EH (cell line): Measurements from ENCODE around the gene C1QA.

ENCODE experiments used
- DNase-seq: peaks from one replicate; pipeline ENCODE4 v3.0.0-alpha.2; 2015; ENCODE audit warnings: low read depth

C1QA gene, protein sequence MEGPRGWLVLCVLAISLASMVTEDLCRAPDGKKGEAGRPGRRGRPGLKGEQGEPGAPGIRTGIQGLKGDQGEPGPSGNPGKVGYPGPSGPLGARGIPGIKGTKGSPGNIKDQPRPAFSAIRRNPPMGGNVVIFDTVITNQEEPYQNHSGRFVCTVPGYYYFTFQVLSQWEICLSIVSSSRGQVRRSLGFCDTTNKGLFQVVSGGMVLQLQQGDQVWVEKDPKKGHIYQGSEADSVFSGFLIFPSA

DNA sequence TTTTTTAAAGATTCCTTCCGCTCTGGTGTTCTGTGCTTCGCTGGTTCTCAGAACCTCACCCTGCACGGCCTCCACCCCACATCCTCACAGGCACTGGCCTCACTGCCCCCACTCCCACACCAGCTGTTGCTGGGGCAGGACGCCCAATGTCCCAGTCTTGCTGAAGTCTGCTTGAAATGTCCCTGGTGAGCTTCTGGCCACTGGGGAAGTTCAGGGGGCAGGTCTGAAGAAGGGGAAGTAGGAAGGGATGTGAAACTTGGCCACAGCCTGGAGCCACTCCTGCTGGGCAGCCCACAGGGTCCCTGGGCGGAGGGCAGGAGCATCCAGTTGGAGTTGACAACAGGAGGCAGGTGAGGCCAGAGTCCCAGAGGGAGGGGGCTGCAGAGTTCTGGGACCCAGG is at the start of gene C1QA:
C1QA (plus strand) TSS at position 276 of the 400 bp plus-strand sequence. CDS start 989 bp downstream, outside the sequence.
- DNase-seq: no peak

DNA sequence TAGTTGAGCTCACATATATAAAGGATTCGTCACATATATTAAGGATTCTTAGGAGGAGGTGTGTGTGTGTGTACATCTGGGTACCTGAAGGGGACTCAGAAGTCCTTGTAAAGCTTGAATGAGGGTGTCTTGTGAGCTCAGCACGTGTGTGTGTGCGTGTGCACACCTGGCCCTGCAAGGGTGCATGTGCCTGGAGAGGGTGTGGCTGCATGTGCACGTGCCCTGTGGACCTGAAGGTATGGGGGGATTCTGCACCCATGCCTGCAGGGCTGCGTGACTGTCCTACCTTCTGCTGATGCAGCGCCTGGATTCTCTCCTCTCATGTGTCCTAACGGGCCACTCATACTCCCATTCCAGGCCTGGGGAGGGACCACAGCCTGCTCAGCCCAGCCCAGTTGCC is 49.2 kb upstream of the C1QA start:
- no peak for DNase-seq

DNA sequence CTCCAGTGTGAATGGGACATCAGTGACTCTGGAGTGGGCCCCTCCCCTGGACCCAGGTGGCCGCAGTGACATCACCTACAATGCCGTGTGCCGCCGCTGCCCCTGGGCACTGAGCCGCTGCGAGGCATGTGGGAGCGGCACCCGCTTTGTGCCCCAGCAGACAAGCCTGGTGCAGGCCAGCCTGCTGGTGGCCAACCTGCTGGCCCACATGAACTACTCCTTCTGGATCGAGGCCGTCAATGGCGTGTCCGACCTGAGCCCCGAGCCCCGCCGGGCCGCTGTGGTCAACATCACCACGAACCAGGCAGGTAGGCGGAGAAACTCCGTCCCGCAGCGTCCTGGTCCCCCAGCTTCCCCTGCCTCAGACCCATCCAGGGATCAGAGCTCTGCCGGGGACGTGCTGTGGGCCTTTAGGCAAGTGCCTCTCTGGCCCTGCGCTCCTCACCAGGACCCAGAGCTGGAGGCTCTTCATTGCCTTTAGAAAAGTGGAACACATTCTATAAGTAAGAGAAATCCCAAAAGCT is 47.5 kb upstream of the C1QA start:
- no peak for DNase-seq

DNA sequence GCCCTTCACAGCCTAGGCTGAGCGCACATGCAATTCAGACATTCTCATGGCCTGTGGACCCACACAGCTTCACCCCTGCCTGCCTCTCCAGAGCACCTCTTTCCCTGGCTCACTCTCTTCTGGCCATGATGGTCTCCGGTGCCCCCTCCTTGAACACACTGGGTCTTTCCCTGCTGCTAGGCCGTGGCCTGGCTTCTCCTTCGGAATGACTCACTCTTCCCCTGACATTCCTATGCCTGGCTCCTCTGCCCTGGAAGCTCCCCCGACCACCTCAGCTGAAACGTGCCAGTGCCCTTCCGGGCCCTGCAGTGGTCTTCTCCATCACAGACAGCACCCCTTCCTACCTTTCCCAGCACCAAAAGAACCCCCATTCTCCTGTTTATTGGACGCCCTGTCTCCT is 44.9 kb upstream of the C1QA start:
- DNase-seq: no peak

DNA sequence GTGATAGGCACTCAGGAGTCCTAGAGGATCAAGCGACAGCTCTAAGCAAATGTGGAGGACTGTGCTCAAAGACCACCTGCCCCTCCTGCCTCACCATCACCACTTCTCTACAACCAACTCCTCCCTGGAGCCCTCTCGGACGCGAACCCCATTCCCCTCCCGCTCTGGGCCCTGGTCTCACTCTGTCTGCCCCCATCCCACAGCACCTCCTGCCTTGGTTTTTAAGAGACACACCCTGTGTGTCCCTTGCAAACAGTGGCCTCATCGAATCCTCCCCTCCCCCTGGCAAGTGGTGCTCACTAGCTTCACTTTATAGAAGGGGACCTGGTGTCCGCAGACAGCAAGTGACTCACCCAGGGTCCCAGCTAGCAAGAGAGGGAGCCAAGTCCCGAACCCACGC is 44.4 kb upstream of the C1QA start:
- DNase-seq: no peak

DNA sequence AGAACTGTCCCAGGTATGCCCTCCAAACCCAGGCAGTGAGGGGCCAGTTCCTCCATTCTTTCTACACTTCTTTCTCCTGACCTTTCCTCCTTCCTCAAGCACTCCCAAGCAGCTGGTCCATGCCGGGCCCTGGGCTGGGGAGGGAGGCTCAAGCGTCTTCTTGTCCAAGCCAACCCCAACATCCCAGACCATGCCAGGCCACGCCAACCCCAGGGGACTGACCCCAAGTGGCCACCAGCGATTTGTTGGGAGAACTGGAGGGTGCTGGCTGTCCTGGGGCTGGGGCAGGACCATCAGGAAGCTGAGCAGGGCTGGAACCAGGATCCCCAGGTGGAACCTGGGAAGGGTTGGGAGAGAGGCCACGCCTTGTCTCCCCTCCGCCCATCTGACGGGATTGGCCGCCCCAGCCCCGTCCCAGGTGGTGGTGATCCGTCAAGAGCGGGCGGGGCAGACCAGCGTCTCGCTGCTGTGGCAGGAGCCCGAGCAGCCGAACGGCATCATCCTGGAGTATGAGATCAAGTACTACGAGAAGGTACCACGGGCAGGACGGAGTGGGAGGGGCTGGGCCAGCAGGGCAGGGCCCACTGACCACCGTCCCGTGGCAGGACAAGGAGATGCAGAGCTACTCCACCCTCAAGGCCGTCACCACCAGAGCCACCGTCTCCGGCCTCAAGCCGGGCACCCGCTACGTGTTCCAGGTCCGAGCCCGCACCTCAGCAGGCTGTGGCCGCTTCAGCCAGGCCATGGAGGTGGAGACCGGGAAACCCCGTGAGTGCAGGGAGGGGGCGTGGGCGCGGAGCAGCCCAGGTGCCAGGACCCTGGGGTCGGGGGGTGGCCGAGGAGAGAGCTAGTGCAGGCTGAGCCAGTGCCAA is 43.3 kb upstream of the C1QA start:
- DNase-seq: no peak

DNA sequence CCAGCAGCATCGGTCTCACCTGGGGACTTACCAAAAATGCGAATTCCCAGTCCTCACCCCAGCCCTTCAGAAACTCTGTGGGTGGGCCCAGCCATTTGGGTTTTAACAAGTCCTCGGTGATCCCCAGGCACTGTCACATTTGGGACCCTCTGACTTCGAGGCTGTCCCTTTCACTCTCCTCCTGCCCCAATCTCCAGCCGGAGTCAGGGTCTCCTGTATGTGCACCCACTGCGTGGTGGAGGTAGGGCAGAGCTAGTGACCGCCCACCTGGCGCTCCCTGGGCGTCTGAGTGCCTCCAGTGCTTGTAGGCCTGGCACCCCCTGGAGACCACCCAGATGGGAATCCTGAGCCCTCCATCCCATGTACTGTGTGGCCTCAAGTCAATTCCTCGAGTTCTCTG is 42.0 kb upstream of the C1QA start:
- DNase-seq: no peak

DNA sequence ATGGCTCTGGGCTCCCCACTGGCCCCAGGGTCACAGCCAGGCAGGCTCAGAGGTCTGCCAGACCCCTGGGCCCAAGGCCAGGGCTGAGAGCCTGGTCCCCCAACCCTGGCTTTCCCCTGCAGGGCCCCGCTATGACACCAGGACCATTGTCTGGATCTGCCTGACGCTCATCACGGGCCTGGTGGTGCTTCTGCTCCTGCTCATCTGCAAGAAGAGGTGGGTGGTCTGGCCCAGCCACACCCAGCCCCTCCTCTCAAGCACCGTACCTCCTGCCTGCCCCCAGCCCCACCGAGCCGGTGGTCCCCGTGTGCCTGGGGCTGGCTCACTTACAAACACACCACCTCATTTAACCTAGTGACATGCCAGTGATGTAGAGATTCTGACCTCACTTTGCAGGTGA is 41.3 kb upstream of the C1QA start:
- no peak for DNase-seq

DNA sequence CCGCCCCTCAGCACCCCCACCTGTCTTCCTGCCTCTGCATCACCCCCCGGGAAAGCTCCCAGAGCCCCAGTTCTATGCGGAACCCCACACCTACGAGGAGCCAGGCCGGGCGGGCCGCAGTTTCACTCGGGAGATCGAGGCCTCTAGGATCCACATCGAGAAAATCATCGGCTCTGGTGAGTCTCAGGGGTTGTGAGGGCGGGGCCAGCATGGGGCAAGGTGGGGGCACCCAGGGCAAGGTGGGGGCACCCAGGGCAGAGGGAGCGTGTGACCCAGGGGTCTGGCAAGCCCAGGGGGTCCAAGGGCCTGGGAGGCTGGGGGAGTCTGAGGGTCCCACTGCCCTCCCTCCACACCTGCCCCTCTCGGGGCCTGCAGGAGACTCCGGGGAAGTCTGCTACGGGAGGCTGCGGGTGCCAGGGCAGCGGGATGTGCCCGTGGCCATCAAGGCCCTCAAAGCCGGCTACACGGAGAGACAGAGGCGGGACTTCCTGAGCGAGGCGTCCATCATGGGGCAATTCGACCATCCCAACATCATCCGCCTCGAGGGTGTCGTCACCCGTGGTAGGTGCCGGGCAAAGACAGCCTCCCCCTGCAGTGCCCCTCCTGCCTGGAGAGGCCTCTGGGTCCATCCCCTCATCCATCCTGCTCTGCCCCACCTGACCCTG is 39.0 kb upstream of the C1QA start:
- DNase-seq: no peak

DNA sequence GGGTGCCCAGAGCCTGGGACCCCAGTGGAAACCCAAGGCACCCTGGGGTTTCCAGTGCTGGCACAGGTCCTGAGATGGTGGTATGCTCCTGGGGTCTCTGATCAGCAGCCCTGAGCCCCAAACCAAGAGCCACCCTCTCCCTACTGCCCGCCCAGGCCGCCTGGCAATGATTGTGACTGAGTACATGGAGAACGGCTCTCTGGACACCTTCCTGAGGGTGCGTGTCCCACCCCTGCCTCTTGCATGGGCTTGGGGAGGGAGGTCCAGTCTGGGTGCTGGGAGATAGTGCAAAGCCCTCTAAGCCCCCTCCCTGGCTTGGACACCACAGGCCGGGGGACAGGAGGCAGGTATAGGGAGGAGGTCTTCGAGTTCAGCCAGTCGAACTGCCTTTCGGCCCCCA is 38.4 kb upstream of the C1QA start:
- no peak for DNase-seq

DNA sequence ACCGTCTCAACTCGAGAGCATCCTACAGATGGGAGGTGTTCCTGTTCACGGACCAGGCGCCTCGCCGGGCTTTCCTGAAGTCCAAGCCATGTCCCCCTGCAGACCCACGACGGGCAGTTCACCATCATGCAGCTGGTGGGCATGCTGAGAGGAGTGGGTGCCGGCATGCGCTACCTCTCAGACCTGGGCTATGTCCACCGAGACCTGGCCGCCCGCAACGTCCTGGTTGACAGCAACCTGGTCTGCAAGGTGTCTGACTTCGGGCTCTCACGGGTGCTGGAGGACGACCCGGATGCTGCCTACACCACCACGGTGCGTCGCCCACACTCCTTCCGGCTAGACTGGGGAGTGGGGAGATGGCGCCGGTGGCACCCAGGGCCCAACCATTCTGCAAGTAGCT is 37.7 kb upstream of the C1QA start:
- no peak for DNase-seq

DNA sequence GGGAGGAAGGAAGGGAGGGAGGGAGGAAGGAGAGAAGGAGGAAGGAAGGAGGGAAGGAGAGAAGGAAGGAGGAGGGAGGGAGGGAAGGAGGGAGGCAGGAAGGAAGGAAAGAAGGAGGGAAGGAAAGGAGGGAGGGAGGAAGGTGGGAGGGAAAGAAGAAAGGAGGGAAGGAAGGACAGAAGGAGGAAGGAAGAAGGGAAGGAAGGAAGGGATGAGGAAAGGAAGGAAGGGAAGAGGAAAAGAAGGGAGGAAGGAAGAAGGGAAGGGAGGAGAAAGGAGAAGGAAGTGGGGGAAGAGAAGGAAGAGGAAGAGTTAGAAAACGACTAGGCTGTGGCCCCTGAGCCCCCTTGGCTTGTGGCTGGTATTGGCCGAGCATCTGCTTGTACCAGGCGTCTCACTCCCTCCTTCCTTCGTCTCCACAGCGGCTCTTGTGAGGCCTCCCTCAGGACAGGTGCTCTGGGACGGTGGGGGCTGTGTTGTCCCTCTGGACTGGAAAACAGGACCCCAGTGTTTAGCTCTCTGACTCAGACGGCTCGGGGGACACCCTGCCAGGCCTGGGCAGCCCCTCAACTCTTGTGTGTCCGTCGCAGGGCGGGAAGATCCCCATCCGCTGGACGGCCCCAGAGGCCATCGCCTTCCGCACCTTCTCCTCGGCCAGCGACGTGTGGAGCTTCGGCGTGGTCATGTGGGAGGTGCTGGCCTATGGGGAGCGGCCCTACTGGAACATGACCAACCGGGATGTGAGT is 36.2 kb upstream of the C1QA start:
- no peak for DNase-seq

DNA sequence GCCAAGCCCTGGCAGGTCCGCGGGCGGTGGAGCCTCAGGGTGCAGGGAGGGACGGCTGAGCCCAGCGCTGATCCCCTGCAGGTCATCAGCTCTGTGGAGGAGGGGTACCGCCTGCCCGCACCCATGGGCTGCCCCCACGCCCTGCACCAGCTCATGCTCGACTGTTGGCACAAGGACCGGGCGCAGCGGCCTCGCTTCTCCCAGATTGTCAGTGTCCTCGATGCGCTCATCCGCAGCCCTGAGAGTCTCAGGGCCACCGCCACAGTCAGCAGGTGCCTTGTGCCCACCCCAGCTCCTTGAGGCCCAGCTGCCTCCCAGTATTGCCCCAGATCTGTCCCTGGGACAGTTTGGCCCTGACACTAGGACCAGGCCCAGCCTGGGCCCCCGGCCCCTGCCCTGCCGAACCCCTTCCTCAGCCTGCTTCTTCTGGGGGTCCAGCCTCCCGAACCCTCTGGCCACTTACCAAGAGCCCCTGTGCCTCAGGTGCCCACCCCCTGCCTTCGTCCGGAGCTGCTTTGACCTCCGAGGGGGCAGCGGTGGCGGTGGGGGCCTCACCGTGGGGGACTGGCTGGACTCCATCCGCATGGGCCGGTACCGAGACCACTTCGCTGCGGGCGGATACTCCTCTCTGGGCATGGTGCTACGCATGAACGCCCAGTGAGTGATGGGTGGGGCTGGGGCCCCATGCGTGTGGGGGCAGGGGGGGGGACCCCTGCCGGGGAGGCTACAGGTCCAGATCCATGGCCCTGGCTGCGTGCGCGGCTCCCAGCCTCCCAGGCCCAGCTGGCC is 35.4 kb upstream of the C1QA start:
- no peak for DNase-seq

DNA sequence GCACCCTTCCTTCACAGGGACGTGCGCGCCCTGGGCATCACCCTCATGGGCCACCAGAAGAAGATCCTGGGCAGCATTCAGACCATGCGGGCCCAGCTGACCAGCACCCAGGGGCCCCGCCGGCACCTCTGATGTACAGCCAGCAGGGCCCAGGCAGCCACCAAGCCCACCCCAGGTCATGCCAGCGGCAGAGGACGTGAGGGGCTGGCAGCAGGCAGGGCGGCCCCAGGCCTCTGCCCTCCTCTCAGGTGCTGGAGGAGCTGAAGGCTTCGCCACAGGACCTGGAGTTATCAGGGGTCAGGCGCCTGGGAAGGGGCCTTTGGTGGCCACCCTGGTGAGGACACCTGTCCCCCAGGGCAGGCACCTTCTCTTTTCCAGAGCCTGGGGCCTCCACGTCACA is 34.8 kb upstream of the C1QA start:
- DNase-seq: no peak

DNA sequence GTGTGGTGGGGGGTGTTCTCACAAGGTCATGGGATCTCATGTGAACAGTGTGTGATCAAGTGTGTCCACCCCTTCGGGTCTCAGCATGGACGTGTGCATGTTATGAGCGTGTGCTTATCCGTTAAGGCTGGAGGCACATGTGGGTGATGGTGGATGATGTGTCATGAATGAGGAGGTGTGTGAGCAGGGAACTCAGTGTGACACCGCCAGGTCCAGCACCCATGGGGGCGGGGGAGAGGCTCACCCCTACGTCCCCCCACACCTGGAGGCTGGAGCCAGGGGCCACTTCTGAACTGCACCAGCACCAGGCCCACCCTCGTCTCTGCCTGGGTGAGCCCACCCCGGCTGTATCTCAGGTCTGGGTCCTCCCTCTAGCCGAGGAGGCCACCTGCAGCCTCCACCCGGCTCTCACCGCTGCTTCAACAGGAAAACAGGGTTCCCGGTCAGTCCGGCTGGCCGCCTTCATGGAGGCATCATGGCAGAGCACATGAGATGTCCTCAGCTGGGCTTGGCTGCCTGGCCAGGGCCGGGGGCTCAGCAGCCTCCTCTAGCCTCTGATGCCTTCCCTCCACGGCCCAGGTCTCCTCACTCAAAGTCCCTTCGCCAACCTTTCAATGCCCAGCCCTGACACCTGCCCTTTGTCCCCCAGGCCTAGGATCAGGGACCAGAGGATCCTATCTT is 34.2 kb upstream of the C1QA start:
- DNase-seq: no peak

DNA sequence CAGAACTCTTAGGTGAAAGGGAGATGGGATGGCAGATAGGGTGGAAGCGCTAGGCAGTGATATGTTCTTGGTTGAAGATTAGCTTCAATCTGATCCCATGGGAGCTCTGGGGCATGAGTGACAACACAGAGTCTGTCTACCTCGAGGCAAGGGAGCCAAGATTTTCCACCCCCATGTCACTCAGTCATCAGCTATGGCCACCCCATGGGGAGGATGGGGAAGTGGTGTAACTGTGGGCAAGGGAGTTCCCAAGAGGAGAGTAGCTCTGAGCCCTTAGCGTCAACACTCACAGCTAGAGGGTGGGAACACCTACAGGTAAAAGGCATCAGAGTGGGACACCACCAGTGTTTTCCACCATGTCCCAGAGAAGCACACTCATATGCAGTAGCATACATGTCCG is 30.3 kb upstream of the C1QA start:
- no peak for DNase-seq

DNA sequence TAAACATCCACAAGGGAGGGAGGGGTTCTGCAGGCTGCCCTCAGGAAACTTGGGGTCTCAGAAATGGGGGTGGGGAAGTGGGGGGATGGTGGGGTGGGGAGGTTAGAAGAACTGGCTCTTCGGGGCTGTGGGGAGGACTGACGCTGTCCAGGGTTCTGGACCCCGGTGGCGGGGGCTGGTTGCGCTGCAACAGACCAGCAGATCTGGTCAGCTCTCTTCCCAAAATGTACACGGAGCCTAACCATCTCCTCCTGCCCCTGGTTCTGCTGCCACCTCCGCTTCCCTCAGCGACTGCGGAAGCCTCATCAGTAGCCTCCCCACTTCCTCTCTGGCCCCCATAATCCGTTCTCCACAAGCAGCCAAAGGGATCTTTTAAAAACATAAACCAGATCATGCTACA is 29.3 kb upstream of the C1QA start:
- no peak for DNase-seq

DNA sequence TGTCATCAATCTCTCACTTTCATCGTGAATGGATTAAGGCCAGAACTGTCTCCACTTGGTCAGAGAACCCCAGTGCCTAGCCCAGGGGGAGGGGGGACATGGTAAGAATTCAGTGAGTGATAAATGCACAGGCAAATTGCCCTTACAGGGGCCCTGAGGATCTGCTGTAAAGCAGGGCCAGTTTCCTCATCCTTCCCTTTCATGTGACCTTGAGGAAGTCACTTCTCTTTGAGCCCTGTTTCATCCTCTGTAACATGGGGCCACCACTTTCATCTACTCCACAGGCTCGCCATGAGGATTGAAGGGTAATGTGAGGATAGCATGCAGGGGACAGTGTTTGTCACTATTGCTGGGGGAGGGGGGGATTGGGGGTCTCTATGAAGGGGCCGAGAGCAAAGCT is 28.1 kb upstream of the C1QA start:
- no peak for DNase-seq

DNA sequence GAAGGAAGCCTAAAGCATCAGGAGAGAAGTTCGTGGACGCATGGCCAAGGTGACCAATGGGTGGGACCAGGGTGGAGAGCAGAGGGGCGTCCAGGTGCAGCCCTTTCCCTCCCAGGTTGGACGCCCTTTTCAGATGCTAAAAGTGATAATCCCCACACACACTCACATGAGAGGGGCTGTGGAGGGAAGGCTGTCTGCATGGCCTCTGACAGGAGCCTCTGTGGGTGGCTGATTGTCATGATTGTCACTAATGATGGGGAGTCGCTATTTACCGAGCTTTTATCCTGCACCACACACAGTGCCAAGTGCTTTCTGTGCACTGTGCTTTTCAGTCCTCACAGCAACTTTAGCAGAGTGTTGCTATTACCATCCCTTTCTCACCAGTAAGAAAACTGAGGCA is 27.1 kb upstream of the C1QA start:
- no peak for DNase-seq

DNA sequence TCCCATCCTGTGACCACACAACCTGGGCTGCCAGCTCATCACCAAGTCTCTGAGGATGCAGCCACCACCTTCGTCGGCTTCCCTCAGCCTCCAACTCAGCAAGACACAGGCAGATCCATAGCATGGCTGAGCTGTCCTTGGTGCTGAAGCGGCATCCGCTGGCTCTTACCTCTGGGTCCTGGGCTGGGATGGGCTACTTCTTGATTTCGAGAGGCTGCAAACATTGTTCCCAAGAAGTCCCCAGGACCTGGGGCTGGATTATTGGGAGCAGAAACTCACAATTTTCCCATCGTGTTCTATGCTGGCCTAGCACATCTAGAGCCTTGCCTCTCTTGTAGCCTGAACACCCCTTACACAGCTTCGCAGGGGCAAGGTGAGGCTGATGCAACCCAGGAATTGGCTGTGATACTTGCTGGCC is 24.9 kb upstream of the C1QA start:
- DNase-seq: peak; percentile 69
